ENCODE measurements around the gene CASKIN1.

The CASKIN1 gene

GRCh38 chr16:2194852-2195321 is 1.5 kb downstream of the CASKIN1 start:
- DNase-seq (ENCODE audit: low read depth) = peak; percentile 60

- DNase-seq (ENCODE audit: low read depth) = peak; percentile 76
These were observed 2.1 kb downstream of the CASKIN1 start for GRCh38 chr16:2194166-2194834.

- DNase-seq (ENCODE audit: low read depth) = no peak
These were observed 5.0 kb downstream of the CASKIN1 start for GRCh38 chr16:2191446-2191706.

GRCh38 chr16:2190659-2191445 is 5.6 kb downstream of the CASKIN1 start:
- no peak for DNase-seq (ENCODE audit: low read depth)

- DNase-seq (ENCODE audit: low read depth) = no peak
These were observed 6.3 kb downstream of the CASKIN1 start for GRCh38 chr16:2190002-2190658.

GRCh38 chr16:2189252-2189893 is 7.0 kb downstream of the CASKIN1 start:
- no peak for DNase-seq (ENCODE audit: low read depth)

DNA sequence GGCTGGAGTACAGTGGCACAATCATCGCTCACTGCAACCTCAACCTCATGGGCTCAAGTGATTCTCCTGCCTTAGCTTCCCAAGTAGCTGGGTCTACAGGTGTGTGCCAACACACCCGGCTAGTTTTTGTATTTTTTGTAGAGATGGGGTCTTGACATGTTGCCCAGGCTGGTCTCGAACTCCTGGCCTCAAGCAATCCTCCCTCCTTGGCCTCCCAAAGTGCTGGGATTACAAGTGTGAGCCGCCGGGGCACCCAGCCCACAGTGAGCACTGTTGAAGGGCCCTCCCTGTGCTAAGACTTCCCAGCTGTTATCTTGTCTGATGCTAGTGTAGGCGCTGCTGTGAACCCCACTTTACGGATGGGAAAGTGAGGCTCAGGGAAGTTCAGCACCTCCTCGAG is 8.0 kb downstream of the CASKIN1 start:
- no peak for DNase-seq (ENCODE audit: low read depth)

DNA sequence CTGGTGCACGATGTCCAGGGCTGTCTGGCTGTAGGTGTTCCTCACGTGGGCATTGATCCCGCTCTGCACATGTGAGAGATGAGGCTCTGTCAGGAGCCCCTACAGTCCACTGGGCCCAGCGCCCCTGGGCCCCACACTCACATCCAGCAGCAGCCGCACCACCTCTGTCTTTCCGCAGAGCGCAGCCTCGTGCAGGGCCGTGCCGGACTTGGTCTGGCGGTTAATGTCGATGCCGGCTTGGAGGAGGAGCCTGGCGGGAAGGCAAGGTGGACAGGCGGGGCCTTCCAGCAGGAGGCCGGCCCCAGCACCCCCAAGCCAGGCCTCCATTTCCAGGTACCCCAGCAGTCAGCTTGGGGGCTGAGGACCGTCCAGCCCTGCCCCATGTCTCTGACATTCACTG is 9.2 kb downstream of the CASKIN1 start:
- DNase-seq (ENCODE audit: low read depth) = no peak

DNA sequence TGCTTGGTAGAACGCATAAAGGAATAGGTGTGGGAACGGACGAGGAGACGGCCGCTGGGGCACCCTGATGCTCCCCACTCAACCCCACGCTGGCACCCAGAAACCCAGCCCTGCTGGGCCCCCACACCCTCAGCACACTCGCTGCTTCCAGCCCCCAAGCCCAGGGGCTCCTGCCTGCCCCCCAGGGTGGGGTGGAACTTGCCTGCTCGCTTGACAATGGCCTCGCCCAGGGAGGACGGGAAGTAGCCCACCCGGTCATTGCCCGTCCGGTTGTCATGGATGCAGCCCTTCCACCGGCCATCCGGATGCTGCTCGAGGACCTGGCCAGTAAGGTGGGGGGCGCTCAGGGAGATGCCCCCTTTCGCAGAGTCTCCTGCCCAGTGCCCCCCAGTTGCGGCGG is 9.9 kb downstream of the CASKIN1 start:
- DNase-seq (ENCODE audit: low read depth) = no peak

- DNase-seq (ENCODE audit: low read depth) = no peak
These were observed 10.3 kb downstream of the CASKIN1 start for GRCh38 chr16:2186064-2186463.

DNA sequence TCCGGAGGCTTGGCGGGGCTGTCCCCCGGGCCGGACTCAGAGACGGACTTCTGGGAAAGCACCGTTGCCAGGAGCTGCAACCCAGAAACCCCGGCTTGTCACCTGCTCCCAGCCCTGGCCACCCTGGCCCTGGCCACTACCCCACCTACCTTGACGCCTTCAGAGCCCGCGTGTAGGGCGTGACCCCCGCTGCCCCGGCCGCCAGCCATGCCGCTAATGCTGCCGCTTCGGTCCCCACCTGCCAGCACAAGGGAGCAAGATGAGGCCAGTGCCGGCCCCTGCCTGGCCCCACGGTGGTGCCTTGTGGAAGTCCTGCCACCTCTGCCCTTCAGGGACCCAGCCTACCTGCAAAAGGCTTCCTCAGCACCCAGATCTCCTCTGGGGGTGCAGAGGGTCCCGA is 11.4 kb downstream of the CASKIN1 start:
- DNase-seq (ENCODE audit: low read depth) = no peak

- no peak for DNase-seq (ENCODE audit: low read depth)
These were observed 12.1 kb downstream of the CASKIN1 start for GRCh38 chr16:2184346-2184745.

DNA sequence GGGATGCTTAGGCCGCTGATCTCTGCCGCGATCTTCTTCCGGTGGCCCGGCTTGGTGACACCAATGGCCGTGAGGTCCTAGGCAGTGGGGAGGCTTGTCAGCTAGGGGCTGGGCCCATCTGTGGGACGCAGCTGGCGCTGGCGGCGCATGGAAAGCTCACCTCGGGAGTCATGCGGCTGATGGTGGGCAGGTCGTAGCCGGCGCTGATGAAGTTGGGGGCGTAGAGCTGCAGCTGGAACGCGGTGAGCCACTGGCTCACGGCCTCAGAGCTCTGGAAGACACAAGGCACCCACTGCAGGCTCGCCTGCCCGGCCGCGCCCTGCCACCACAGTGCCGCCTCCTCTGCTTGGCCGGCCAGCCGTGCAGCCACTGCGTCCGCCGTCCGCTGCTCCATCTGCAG is 12.7 kb downstream of the CASKIN1 start:
- DNase-seq (ENCODE audit: low read depth) = no peak

DNA sequence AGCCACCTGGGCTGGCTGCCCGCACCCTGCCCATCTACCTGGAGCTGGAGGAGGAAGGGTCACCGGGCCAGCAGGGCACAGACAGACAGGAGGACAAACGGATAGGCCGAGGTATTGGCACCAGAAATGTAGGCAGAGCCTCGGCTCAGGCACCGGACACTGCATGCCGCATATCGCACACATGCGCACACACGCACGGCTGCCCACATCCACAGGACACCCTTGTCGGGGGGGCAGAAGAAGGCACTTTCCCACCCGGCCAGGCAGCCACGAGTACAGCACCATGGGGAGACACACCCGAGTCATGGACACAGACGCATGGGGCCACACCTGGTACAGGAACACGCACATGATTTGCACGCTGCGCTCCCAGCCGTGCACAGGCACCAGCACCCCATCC is 14.5 kb downstream of the CASKIN1 start:
- DNase-seq (ENCODE audit: low read depth) = no peak

GRCh38 chr16:2180962-2181923 is 15.2 kb downstream of the CASKIN1 start:
- DNase-seq (ENCODE audit: low read depth) = no peak

DNA sequence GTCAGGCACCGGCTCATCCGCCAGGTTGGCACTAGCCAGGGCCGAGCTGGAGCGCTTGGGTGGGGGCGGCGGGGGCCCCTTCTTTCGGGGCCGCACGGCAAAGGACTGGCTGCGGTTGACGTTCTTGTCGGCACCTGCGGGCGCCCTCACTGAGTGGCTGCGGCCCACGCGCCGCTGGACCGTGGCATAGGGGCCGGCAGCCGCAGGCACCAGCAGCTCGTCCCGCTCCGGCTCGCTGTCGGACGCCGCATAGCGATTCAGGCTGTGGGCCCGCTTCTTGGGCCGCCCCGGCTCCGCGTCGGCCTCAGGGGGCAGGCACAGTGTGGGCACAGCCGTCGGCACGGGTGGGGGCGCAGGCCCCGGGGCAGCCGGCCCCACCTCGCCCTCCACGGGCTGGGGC is 15.9 kb downstream of the CASKIN1 start:
- DNase-seq (ENCODE audit: low read depth) = no peak

DNA sequence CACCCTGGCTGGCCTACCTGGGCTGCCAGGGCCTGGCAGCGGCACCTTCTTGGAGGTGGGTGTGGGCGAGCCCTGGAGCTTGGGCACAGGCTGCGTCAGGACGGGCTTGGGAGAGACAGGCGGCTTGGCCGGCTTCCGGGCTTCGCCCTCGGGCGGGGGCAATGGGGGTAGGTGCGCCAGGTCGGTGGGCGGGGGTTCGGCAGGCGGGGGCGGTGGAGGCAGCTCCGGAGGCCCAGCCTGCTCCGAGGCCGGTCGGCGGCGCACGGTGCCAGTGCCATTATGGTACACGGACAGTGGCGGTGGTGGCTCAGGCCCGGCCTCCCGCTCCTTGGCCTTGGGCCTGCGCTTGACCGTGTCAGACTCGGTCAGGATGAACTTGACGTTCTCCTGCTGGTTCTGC is 16.8 kb downstream of the CASKIN1 start:
- no peak for DNase-seq (ENCODE audit: low read depth)

DNA sequence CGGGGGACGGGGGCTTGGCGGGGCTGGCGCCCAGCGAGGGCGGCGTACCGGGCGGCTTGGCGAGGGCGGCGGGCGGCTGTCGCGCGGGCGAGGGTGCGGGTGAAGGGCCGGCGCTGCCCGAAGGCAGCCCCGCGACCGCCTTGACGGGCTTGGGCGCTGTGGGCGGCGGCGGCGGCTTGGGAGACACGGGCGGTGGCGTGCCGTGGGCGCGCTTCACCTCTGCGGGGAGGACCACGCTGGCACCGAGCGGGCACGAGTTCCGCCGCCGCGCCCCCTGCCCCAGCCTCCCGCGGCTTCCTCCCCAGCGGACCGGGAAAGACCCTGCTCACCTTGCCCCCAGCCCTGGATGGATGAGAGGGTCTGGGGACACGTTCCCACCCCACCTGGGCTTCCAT is 17.3 kb downstream of the CASKIN1 start:
- no peak for DNase-seq (ENCODE audit: low read depth)

DNA sequence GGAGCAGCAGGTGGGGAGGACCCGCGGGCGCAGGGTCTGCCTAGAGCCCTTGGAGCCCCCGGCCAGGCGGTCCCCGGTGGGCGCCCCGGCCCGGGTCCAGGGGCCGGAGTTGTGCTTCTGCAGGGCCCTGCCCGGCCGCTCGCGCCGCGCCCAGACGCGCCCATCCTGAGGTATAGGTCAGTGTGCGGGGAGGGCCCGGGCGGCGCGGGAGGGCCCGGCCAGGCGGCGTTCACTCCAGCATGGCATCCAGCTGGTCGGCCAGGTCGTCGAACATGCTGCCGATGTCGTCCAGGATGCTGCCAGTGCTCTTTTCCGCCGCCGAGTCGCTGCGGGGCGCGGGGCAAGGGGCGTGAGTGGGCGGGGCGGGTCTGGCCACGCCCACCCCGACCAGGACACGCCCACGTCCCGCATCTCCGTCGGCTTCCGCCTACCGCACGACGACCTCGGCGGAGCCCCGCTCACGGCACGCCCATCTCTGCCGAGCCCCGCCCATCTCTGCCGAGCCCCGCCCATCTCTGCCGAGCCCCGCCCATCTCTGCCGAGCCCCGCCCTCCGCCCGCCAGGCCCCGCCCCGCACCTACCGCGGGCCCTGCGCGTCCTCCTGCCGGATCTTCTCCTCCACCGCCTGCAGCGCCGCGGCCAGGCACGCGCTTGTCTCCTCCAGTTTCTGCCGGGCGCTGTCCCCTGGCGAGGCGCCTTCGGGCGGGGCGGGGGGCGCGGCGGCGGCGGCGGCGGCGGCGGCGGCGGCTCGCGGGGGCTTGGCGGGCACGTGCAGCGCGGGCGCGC is 17.9 kb downstream of the CASKIN1 start:
- no peak for DNase-seq (ENCODE audit: low read depth)

DNA sequence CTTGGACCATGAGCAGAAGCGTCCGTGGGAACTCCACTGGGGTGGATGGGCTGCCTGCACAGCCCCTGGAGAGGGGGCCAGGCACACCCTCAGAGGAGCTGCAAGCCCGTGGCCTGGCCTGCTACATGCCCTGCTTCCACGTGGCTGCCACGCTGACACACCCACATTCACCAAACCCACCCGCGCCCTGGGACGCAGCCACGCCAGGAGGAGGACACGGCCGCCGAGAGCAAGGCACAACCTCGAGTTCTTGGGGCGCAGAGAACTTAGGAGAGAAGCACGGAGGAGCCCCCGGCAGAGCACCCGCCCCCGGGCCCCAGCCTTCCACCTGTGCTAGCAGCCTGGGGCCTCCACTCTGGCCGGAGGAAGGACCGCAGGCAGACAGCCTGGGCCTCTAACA is 18.8 kb downstream of the CASKIN1 start:
- no peak for DNase-seq (ENCODE audit: low read depth)

- no peak for DNase-seq (ENCODE audit: low read depth)
These were observed 19.3 kb downstream of the CASKIN1 start for GRCh38 chr16:2177101-2177500.

Data from ELR (cell line).